Smooth muscle cell (in vitro differentiated cells): ENCODE measurements around the gene ANTXR2. TPM values are rescaled to one million over a fixed set of nuclear protein-coding genes. Genes with fewer than 3 reads are reported as not detected.

Experiments used
- DNase-seq: peaks from one replicate; lab custom pipeline; 2025; ENCODE audit not compliant: unreplicated experiment; lab: John Stamatoyannopoulos, UW
- H2AFZ ChIP-seq: fragments of 200-600 bp; sonication (generic); 2 replicates; pipeline ENCODE4 v1.6.0; 2016; ENCODE audit warnings: antibody characterized with exemption, low read depth, mild to moderate bottlenecking
- H3F3A ChIP-seq: fragments of 200-600 bp; sonication (generic); 2 replicates; pipeline ENCODE4 v1.6.0; 2017; ENCODE audit warnings: antibody characterized with exemption, low read depth
- H3K27ac ChIP-seq: fragments of 200-600 bp; sonication (generic); 2 replicates; pipeline ENCODE4 v1.5.1; 2016; ENCODE audit warnings: low read depth, mild to moderate bottlenecking
- H3K27me3 ChIP-seq: fragments of 200-600 bp; sonication (generic); 2 replicates; pipeline ENCODE4 v1.6.1; 2016; ENCODE audit warnings: low read depth, mild to moderate bottlenecking
- H3K36me3 ChIP-seq: fragments of 200-600 bp; sonication (generic); 2 replicates; pipeline ENCODE4 v1.5.1; 2016; ENCODE audit warnings: low read depth
- H3K4me1 ChIP-seq: fragments of 200-600 bp; sonication (generic); 2 replicates; pipeline ENCODE4 v1.5.1; 2016; ENCODE audit warnings: low read depth
- H3K4me2 ChIP-seq: fragments of 200-600 bp; sonication (generic); 2 replicates; pipeline ENCODE4 v1.6.0; 2016; ENCODE audit warnings: mild to moderate bottlenecking
- H3K4me3 ChIP-seq: fragments of 200-600 bp; sonication (generic); 2 replicates; pipeline ENCODE4 v1.5.1; 2016; ENCODE audit warnings: mild to moderate bottlenecking
- H3K79me2 ChIP-seq: fragments of 200-600 bp; sonication (generic); 2 replicates; pipeline ENCODE4 v1.6.0; 2016; ENCODE audit warnings: low read depth, mild to moderate bottlenecking
- H3K9ac ChIP-seq: fragments of 200-600 bp; sonication (generic); 2 replicates; pipeline ENCODE4 v1.6.0; 2016; ENCODE audit warnings: low read depth
- H3K9me3 ChIP-seq: fragments of 200-600 bp; sonication (generic); replicated peaks from 2 replicates; pipeline ENCODE4 v1.5.1; 2016; ENCODE audit warnings: low read depth
- H4K20me1 ChIP-seq: fragments of 200-600 bp; sonication (generic); 2 replicates; pipeline ENCODE4 v1.6.0; 2016; ENCODE audit warnings: low read depth
- WGBS: methylation state at CpG from one replicate; pipeline ENCODE4 v1.1.7; 2016; ENCODE audit warnings: low lambda C conversion rate; 5-methylcytosine and 5-hydroxymethylcytosine counted together
- polyA plus RNA-seq: library from polyadenylated mRNA; unstranded; fragments of >200 nt; fragmentation: Nextera tagmentation; extraction: Ambion mirVana; gene quantifications from 2 replicates; pipeline ENCODE4 v1.2.1, GENCODE V29; 2016
- total RNA-seq: library from RNA; depleted of rRNA; stranded (reverse); fragments of >200 nt; gene quantifications from 2 replicates; pipeline ENCODE4 v1.2.3, GENCODE V29; 2014
- TF ChIP-seq, protein P1 (sequence below): fragments of 200-600 bp; sonication (generic); IDR thresholded peaks from 2 replicates; pipeline ENCODE4 v1.5.1; 2017; ENCODE audit warnings: borderline replicate concordance, mild to moderate bottlenecking, antibody characterized with exemption; ENCODE audit not compliant: insufficient read depth, poor library complexity, severe bottlenecking

ANTXR2 gene
- total and polyA plus RNA-seq, 2 experiments from 2014 or later, result 67.6 to 74.5 TPM

GRCh38 chr4:80008351-80008750 is 64.7 kb downstream of the ANTXR2 start:
- Histone ChIP-seq H3K79me2 (no peaks in the 10 kb centered on the region), H4K20me1 (no peaks in the 10 kb centered on the region), H3K9me3 (peaks cover 9% of the 10 kb centered on the region), H3K36me3 (peaks cover 9% of the 10 kb centered on the region), H3K4me3 (no peak overlapping the region), H3K4me1 (peaks cover 26% of the 10 kb centered on the region), H3K27ac (peak overlapping the region; percentile 54), H3F3A (peaks cover 7% of the 10 kb centered on the region), H3K9ac (no peak overlapping the region), H3K27me3 (no peaks in the 10 kb centered on the region), H2AFZ (no peak overlapping the region), H3K4me2 (peak overlapping the region; percentile 66)
- TF ChIP-seq, protein P1, sequence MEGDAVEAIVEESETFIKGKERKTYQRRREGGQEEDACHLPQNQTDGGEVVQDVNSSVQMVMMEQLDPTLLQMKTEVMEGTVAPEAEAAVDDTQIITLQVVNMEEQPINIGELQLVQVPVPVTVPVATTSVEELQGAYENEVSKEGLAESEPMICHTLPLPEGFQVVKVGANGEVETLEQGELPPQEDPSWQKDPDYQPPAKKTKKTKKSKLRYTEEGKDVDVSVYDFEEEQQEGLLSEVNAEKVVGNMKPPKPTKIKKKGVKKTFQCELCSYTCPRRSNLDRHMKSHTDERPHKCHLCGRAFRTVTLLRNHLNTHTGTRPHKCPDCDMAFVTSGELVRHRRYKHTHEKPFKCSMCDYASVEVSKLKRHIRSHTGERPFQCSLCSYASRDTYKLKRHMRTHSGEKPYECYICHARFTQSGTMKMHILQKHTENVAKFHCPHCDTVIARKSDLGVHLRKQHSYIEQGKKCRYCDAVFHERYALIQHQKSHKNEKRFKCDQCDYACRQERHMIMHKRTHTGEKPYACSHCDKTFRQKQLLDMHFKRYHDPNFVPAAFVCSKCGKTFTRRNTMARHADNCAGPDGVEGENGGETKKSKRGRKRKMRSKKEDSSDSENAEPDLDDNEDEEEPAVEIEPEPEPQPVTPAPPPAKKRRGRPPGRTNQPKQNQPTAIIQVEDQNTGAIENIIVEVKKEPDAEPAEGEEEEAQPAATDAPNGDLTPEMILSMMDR, result no peak
- DNase-seq, result no peak
- WGBS, result 68% methylated on average over 3 of the region's 3 CpGs

DNA sequence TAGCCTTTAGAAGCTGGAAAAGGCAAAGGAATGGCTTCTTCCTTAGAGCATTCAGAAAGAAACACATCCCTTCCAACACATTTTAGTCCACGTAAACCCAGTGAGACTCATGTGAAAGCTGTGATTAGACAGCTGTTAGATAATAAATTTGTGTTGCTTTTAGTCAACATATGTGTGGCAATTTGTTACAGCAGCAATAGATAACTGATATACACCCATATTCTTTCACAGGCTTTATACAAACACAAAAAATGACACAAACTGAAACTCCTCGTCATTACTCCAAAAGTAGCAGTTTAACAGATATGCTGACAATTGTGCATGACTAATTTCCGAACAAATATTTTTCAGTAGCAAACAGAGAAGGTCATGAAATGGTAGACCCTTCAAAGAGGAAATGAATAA is 65.3 kb downstream of the ANTXR2 start:
- Histone ChIP-seq H3K27ac (peak overlapping the region; percentile 54), H2AFZ (no peak overlapping the region), H3F3A (peaks cover 7% of the 10 kb centered on the region), H3K4me1 (peaks cover 26% of the 10 kb centered on the region), H3K9ac (no peak overlapping the region), H4K20me1 (no peaks in the 10 kb centered on the region), H3K27me3 (no peaks in the 10 kb centered on the region), H3K4me2 (peak overlapping the region; percentile 66), H3K4me3 (no peak overlapping the region), H3K9me3 (peaks cover 9% of the 10 kb centered on the region), H3K36me3 (peaks cover 9% of the 10 kb centered on the region), H3K79me2 (no peaks in the 10 kb centered on the region)
- no peak for DNase-seq
- WGBS, result 47% methylated on average over 3 of the region's 3 CpGs
- TF ChIP-seq, protein P1, result no peak

GRCh38 chr4:80006935-80007744 is 65.9 kb downstream of the ANTXR2 start:
- Histone ChIP-seq H4K20me1 (no peaks in the 10 kb centered on the region), H2AFZ (no peak overlapping the region), H3K36me3 (peaks cover 9% of the 10 kb centered on the region), H3F3A (peaks cover 3% of the 10 kb centered on the region), H3K79me2 (no peaks in the 10 kb centered on the region), H3K27ac (peak overlapping the region; percentile 54), H3K4me2 (peak overlapping the region; percentile 66), H3K27me3 (no peaks in the 10 kb centered on the region), H3K9me3 (peaks cover 9% of the 10 kb centered on the region), H3K4me1 (peaks cover 23% of the 10 kb centered on the region), H3K4me3 (no peak overlapping the region), H3K9ac (no peak overlapping the region)
- DNase-seq, result no peak
- TF ChIP-seq, protein P1, result no peak
- 20% methylated on average over 5 of the region's 5 CpGs for WGBS
